Measurements from ENCODE around the gene ATP10B. TPM values are rescaled to one million over a fixed set of nuclear protein-coding genes. Genes with fewer than 3 reads are reported as not detected.

The ATP10B gene
- total RNA-seq, 2 experiments from 2014 or later = not detected

DNA sequence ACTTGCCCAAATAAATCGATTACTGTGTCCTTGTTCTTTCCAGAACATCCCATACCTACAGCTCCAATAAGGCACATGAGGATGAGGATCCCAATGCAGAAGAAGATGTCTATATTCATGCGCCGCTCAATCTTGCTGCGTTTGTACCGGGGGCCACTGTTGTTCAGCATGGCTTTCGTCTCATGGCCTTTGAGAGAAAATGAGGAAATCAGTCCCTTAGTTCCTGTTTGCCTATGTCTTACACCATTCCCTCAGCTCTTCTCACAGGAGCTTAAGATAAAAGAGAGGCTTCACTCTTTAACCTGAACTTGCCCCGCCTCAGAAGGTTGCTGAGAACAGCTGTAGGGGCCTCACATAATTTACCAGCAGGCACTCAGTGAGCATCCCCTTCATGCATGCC lies 211.6 kb downstream of the ATP10B start:
- POLR2A ChIA-PET = no interaction called here
- ATAC-seq (ENCODE audit: low read depth) (no peak), DNase-seq (no peak)
- no peak overlapping the region for H3K27ac Mint-ChIP-seq
- H3K36me3 Mint-ChIP-seq = no peaks in the 10 kb centered on the region
- H3K27me3 Mint-ChIP-seq = no peaks in the 10 kb centered on the region
- H3K4me3 Mint-ChIP-seq = no peak overlapping the region
- H3K4me1 Mint-ChIP-seq = no peaks in the 10 kb centered on the region
- H3K9me3 Mint-ChIP-seq = no peaks in the 10 kb centered on the region

DNA sequence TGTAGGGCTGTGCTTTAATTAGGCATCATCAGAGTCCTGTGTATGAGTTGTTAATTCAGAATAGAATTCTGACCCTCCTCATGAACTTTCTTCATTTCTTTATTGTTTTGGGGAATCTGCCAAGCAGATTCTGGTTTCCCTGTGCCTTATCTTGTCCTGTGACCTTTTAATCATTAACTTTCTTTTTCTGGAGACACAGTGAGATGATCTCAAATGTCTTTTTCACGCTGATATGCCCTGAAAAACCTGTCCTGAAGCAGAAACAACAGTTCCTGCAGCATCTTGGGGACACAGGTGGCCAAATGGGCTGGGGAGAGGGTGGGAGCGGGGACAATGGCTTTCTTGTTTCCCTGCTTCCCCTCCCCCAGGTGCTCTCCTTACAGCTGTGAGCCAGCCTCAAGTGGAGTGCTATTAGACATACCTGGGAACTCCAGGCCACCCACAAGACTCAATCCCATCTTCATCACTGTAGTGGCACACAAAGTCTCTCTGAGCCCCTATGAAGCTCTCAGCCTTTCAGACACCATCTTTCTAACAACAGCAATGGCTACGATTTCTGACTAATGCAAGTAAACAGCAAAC lies 213.8 kb downstream of the ATP10B start:
- Mint-ChIP-seq H3K9me3 (no peaks in the 10 kb centered on the region), H3K27me3 (no peaks in the 10 kb centered on the region), H3K4me1 (no peaks in the 10 kb centered on the region), H3K27ac (no peak overlapping the region), H3K36me3 (no peaks in the 10 kb centered on the region), H3K4me3 (no peak overlapping the region)
- POLR2A ChIA-PET = no interaction called here
- DNase-seq (no peak), ATAC-seq (ENCODE audit: low read depth) (no peak)

DNA sequence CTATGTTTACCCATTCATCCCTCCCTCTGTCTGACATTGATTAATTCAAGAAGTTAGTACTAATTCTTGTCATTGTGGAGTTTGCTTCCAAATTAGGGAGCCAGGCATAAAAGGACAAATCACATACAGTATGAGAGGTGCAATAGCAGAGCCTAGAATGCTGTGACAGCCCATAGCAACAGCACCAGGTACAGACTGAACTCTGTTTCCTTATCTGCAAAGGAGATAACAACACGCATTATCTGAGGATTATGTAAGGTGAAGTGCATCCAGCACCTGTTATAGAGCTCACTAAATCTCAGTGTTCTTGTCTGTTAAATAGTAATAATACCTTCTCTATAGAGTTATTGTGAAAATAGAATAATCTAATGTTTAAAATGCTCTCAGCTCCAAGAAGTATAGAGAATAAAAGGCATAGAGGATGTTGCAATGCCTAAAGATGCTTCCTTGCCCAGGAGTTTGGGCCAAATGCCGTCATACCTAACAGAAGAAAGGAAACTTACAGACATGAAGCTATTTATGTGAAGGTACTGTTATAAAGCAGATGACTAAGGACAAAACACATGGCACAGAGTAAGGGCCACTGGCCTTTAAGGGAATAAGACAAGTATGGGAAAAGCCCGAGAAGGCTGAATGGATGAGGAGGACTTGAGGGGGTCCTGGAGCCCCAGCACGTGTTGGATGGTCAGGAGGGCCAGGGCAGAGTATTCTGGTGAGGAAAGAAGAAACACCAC lies 214.5 kb downstream of the ATP10B start:
- no peaks in the 10 kb centered on the region for H3K27me3 Mint-ChIP-seq
- H3K27ac Mint-ChIP-seq = no peak overlapping the region
- H3K9me3 Mint-ChIP-seq = peaks cover 2% of the 10 kb centered on the region
- no peaks in the 10 kb centered on the region for H3K36me3 Mint-ChIP-seq
- POLR2A ChIA-PET = no interaction called here
- ATAC-seq (ENCODE audit: low read depth) (no peak), DNase-seq (no peak)
- H3K4me3 Mint-ChIP-seq = no peak overlapping the region
- no peaks in the 10 kb centered on the region for H3K4me1 Mint-ChIP-seq

DNA sequence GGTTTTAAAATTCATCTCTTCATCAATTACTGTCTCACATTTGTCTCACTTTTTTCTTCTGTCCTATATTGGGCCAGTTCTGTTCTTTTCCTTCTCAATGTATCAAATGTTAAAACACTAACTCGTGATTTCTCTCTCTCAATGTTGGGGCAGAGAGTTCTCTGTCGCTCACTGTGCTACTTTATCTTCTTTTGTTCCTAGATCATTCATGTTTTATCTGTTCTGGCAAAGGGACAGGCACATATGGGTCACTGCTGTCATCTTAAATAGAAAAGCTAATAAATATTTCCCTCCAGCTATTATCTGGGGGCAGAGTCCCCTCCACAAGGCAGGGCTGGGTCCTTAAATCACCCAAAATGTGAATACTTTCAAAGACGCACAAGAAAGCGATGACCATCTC lies 216.3 kb downstream of the ATP10B start:
- no peak overlapping the region for H3K27ac Mint-ChIP-seq
- POLR2A ChIA-PET = no interaction called here
- peaks cover 2% of the 10 kb centered on the region for H3K27me3 Mint-ChIP-seq
- H3K36me3 Mint-ChIP-seq = no peaks in the 10 kb centered on the region
- H3K9me3 Mint-ChIP-seq = peaks cover 2% of the 10 kb centered on the region
- no peak overlapping the region for H3K4me3 Mint-ChIP-seq
- ATAC-seq (ENCODE audit: low read depth) = no peak
- DNase-seq = no peak
- H3K4me1 Mint-ChIP-seq = no peaks in the 10 kb centered on the region

DNA sequence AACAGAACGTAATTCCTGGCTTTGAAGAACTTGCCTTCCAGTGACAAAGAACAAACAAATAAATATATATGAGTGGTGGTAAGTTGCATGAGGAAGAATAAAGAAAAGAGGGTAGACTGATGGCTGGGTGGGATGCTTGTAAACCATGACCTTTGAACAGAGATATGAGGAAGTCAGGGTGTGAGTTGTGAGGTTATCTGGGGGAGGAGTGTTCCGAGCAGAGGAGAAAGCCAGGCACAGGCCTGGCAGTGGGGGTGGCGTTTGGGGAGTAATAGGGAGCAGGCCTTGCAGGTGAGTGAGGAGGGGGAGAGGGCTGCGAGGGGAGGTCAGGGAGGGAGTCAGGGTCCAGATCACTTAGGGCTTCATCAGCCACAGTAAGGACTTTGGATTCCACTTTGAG lies 217.0 kb downstream of the ATP10B start:
- H3K4me3 Mint-ChIP-seq = no peak overlapping the region

DNA sequence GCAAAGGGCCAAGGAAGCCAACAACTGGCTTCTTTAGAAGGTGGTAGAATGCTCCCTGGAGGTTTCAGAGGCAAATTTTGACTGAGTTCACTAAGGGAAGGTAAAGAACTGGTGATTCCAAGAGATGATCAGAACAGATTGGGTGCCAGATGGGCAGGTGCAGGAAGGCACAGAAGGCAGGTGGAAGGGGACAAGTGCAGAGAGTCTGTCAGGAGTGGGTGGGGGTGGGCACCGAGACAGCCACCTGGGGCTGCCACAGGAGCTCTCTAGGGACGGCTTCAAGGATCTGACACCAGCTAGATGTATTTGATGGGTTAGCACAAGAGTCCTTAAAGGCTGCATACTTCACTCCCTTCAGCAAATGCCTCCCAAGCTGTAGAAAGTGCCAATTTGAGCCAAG lies 223.0 kb downstream of the ATP10B start:
- ATAC-seq (ENCODE audit: low read depth) (no peak), DNase-seq (no peak)
- no peaks in the 10 kb centered on the region for H3K4me1 Mint-ChIP-seq
- POLR2A ChIA-PET = no interaction called here
- peaks cover 6% of the 10 kb centered on the region for H3K27me3 Mint-ChIP-seq
- H3K27ac Mint-ChIP-seq = no peak overlapping the region
- no peaks in the 10 kb centered on the region for H3K36me3 Mint-ChIP-seq
- peaks cover 2% of the 10 kb centered on the region for H3K9me3 Mint-ChIP-seq
- H3K4me3 Mint-ChIP-seq = no peak overlapping the region

More for the DNA sequence above, 217.0 kb downstream of the ATP10B start:
- Mint-ChIP-seq H3K36me3 (no peaks in the 10 kb centered on the region), H3K4me1 (no peaks in the 10 kb centered on the region), H3K27me3 (peaks cover 2% of the 10 kb centered on the region), H3K9me3 (peaks cover 2% of the 10 kb centered on the region), H3K27ac (no peak overlapping the region)
- ATAC-seq (ENCODE audit: low read depth) (no peak), DNase-seq (no peak)
- POLR2A ChIA-PET = no interaction called here

DNA sequence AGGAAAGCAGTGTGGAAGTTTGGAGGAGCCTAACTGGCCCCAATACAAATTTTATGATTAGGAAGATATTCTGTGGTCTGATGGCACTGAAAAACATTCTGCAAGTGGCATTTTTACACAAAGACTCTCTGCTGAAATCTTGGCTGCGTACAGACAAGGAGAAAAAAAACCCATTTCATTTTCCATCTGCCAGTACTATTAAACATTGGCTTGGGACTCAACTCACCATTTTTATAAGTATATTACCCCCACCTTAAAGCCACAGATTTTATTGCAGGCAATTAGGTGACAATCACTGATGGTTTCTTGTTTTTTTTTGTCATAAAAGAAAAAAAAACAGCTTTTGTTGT lies 223.4 kb downstream of the ATP10B start:
- ATAC-seq (ENCODE audit: low read depth) = no peak
- H3K36me3 Mint-ChIP-seq = no peaks in the 10 kb centered on the region
- peaks cover 2% of the 10 kb centered on the region for H3K9me3 Mint-ChIP-seq
- no peaks in the 10 kb centered on the region for H3K4me1 Mint-ChIP-seq
- DNase-seq = no peak
- POLR2A ChIA-PET = no interaction called here
- no peak overlapping the region for H3K27ac Mint-ChIP-seq
- peaks cover 6% of the 10 kb centered on the region for H3K27me3 Mint-ChIP-seq
- H3K4me3 Mint-ChIP-seq = no peak overlapping the region

DNA sequence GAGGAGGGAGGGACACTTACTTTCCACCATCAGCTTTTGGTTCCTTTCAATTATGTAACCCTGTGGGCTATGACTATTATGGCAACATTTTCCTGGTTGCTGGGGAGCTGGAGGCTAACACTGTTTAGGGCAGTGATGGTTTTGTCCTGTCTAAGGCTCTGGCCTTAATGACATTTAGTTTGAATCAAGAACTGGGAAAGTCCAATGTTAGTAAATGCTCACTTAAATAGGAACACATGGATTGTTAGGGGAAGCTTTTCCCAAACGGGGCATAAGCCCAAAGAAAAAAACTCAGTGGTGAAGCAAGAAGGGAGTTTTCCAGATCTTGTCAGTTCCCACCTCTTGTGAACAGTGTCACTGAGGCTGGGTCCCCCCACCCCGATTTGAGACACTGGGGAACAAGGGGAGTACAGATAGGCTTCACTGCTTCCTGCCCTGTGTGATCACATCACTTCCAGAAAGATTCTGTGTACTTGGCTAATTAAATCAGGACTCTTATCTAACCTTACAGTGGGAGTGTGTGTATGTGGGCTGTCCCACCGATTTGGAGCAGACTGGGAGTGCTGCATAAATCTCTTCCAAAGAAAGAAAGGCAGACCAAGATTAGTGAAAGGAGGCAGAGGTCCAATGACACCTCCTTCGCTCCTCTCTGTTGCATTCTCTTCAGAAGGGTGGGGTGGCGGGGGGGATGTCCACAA lies 223.9 kb downstream of the ATP10B start:
- H3K27ac Mint-ChIP-seq = no peak overlapping the region
- DNase-seq (no peak), ATAC-seq (ENCODE audit: low read depth) (no peak)
- POLR2A ChIA-PET = no interaction called here
- H3K4me3 Mint-ChIP-seq = no peak overlapping the region
- no peaks in the 10 kb centered on the region for H3K36me3 Mint-ChIP-seq
- H3K4me1 Mint-ChIP-seq = no peaks in the 10 kb centered on the region
- H3K9me3 Mint-ChIP-seq = peaks cover 2% of the 10 kb centered on the region
- peaks cover 6% of the 10 kb centered on the region for H3K27me3 Mint-ChIP-seq

DNA sequence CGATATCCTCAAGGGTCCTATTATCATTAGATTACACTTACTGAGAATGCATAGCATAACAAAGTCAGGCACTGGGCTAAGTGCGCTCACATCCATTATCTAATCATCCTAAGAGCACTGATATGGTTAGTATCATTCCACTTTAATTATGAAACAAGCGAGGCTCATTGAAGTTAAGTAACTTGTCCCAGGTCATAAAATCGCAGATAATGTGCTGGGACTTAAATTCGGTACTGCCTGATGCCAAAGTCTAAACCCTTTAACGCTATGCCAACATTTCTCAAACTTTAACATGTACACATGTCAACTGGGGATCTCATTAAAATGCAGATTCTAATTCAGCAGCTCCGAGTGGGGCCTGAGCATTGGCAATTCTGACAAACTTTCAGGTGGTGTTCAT lies 225.7 kb downstream of the ATP10B start:
- Mint-ChIP-seq H3K4me1 (no peaks in the 10 kb centered on the region), H3K4me3 (no peak overlapping the region), H3K27ac (no peak overlapping the region), H3K9me3 (no peaks in the 10 kb centered on the region), H3K27me3 (peaks cover 9% of the 10 kb centered on the region), H3K36me3 (no peaks in the 10 kb centered on the region)
- ATAC-seq (ENCODE audit: low read depth) (no peak), DNase-seq (no peak)
- POLR2A ChIA-PET = no interaction called here

DNA sequence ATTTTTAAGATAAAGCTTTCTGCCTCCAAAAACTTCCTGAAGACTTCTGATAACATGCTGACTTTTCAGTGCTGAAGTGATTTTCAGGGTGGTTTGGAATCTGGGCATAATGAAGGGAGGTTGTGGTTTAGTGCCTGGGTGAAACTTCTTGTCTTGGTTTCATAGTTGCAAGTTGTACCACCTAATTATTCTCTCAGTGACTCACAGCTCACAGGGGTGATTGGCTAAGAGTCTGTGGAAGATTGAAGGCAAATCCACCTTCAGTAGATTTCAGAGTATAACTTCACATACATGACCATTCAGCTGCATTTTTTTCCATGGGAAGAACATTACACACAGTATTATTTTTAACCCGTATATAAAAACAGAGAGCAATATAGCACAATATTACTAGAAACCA lies 230.5 kb downstream of the ATP10B start:
- POLR2A ChIA-PET = no interaction called here
- Mint-ChIP-seq H3K9me3 (no peaks in the 10 kb centered on the region), H3K27me3 (peaks cover 8% of the 10 kb centered on the region)

DNA sequence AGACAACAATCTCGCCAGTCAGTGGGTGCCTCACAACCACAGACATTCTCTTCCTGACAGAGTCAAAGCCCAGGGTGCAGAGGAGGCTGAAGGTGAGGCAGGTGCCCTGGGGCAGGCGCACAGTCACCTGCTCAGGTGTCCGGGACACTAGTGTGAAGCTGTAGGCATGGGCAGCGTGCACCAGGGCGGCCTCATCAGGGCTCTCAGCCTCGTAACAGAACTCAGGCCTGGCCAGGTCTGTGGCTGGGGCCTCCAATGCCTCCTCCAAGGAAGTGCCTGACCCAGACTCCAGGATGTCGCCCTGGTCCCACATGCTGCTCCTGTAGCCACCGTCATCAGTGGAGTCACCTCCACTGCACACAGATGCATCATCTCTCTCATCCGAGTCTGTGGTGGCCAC lies 231.6 kb downstream of the ATP10B start:
- no peak for ATAC-seq (ENCODE audit: low read depth)

More for the DNA sequence above, 230.5 kb downstream of the ATP10B start:
- ATAC-seq (ENCODE audit: low read depth) (no peak), DNase-seq (no peak)
- Mint-ChIP-seq H3K27ac (no peak overlapping the region), H3K4me3 (no peak overlapping the region), H3K36me3 (no peaks in the 10 kb centered on the region), H3K4me1 (no peaks in the 10 kb centered on the region)

DNA sequence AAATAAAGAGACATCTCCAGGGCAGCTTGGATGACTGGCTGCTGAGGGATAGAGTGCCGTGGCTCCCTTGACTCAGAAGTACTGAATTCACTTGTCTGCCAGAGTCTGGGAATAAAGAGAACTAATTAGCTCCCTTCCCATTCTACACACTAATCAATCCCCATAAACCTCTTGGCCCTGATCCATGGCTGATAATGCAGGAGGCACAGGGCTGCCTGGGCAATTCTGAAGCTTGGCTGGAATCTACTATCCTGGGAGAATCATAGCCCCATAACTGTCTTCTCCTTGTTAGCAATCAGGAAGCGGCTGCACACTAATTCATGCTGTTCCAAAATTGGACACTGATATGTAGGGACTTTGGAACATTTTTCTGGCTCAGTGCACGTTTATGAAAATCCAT lies 232.6 kb downstream of the ATP10B start:
- Mint-ChIP-seq H3K27ac (no peak overlapping the region), H3K36me3 (no peaks in the 10 kb centered on the region), H3K4me3 (no peak overlapping the region), H3K4me1 (no peaks in the 10 kb centered on the region), H3K27me3 (peaks cover 10% of the 10 kb centered on the region), H3K9me3 (no peaks in the 10 kb centered on the region)
- ATAC-seq (ENCODE audit: low read depth) (no peak), DNase-seq (no peak)
- POLR2A ChIA-PET = no interaction called here

More for the DNA sequence above, 231.6 kb downstream of the ATP10B start:
- peaks cover 10% of the 10 kb centered on the region for H3K27me3 Mint-ChIP-seq
- H3K36me3 Mint-ChIP-seq = no peaks in the 10 kb centered on the region
- no peak overlapping the region for H3K4me3 Mint-ChIP-seq
- no peaks in the 10 kb centered on the region for H3K9me3 Mint-ChIP-seq
- DNase-seq = no peak
- H3K27ac Mint-ChIP-seq = no peak overlapping the region
- POLR2A ChIA-PET = no interaction called here
- H3K4me1 Mint-ChIP-seq = no peaks in the 10 kb centered on the region

DNA sequence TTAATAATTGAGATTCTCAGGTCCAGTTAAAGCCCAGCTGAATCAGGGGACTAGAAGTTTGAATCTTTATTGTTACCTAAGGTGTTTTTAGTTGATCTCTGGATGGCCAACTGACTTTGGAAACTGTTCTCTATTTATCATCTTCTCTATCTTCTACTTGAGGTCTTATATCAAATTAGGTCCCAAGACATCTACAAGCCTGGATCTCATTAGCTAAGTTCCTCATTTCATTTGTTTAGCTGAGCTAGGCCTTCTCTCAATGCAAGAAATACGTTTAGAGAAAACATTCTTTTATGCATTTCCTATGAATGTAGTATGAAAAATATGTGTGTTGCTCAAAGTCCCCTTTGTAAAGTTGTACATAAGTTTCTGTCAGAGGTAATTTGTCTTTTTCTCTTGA lies 233.7 kb downstream of the ATP10B start:
- Mint-ChIP-seq H3K36me3 (no peaks in the 10 kb centered on the region), H3K9me3 (no peaks in the 10 kb centered on the region), H3K27me3 (peaks cover 10% of the 10 kb centered on the region), H3K4me1 (no peaks in the 10 kb centered on the region), H3K27ac (no peak overlapping the region), H3K4me3 (no peak overlapping the region)
- POLR2A ChIA-PET = no interaction called here
- no peak for DNase-seq
- ATAC-seq (ENCODE audit: low read depth) = no peak
